Measurements from ENCODE around the gene PTPRG.

The PTPRG gene

GRCh38 chr3:61788623-61789507 is 227.5 kb downstream of the PTPRG start:
- Histone ChIP-seq H3K4me1 (ENCODE audit: insufficient read depth, low read length) (peaks cover 24% of the 10 kb centered on the region), H3K4me3 (ENCODE audit: low read length) (no peak overlapping the region), H3K9me3 (ENCODE audit: insufficient read depth, low read depth, low read length) (no peaks in the 10 kb centered on the region), H3K27ac (ENCODE audit: low read depth, low read length) (no peak overlapping the region), H3K9ac (ENCODE audit: low read depth, low read length) (no peak overlapping the region), H3K27me3 (ENCODE audit: insufficient read depth, low read length) (no peaks in the 10 kb centered on the region), H3K36me3 (ENCODE audit: insufficient read depth, low read length) (no peaks in the 10 kb centered on the region)
- 89% methylated on average over 3 of the region's 4 CpGs for WGBS

GRCh38 chr3:61789861-61790260 is 228.5 kb downstream of the PTPRG start:
- no peaks in the 10 kb centered on the region for H3K36me3 ChIP-seq (ENCODE audit: insufficient read depth, low read length)
- no peak overlapping the region for H3K4me3 ChIP-seq (ENCODE audit: low read length)
- no peak overlapping the region for H3K9ac ChIP-seq (ENCODE audit: low read depth, low read length)
- no peaks in the 10 kb centered on the region for H3K9me3 ChIP-seq (ENCODE audit: insufficient read depth, low read depth, low read length)
- 85% methylated on average over 3 of the region's 3 CpGs for WGBS
- H3K27ac ChIP-seq (ENCODE audit: low read depth, low read length), result no peak overlapping the region
- H3K4me1 ChIP-seq (ENCODE audit: insufficient read depth, low read length), result peaks cover 20% of the 10 kb centered on the region
- no peaks in the 10 kb centered on the region for H3K27me3 ChIP-seq (ENCODE audit: insufficient read depth, low read length)

GRCh38 chr3:61790411-61790810 is 229.0 kb downstream of the PTPRG start:
- Histone ChIP-seq H3K9ac (ENCODE audit: low read depth, low read length) (no peak overlapping the region), H3K27me3 (ENCODE audit: insufficient read depth, low read length) (no peaks in the 10 kb centered on the region), H3K9me3 (ENCODE audit: insufficient read depth, low read depth, low read length) (no peaks in the 10 kb centered on the region), H3K4me1 (ENCODE audit: insufficient read depth, low read length) (peaks cover 20% of the 10 kb centered on the region), H3K27ac (ENCODE audit: low read depth, low read length) (no peak overlapping the region), H3K4me3 (ENCODE audit: low read length) (no peak overlapping the region), H3K36me3 (ENCODE audit: insufficient read depth, low read length) (no peaks in the 10 kb centered on the region)

- no peaks in the 10 kb centered on the region for H3K27me3 ChIP-seq (ENCODE audit: insufficient read depth, low read length)
- no peaks in the 10 kb centered on the region for H3K36me3 ChIP-seq (ENCODE audit: insufficient read depth, low read length)
- H3K9me3 ChIP-seq (ENCODE audit: insufficient read depth, low read depth, low read length), result no peaks in the 10 kb centered on the region
- no peak overlapping the region for H3K27ac ChIP-seq (ENCODE audit: low read depth, low read length)
- no peak overlapping the region for H3K4me3 ChIP-seq (ENCODE audit: low read length)
- no peak overlapping the region for H3K9ac ChIP-seq (ENCODE audit: low read depth, low read length)
- peaks cover 39% of the 10 kb centered on the region for H3K4me1 ChIP-seq (ENCODE audit: insufficient read depth, low read length)
- 95% methylated on average over 2 of the region's 2 CpGs for WGBS
Observed at GRCh38 chr3:61793056-61793455, 231.7 kb downstream of the PTPRG start.

DNA sequence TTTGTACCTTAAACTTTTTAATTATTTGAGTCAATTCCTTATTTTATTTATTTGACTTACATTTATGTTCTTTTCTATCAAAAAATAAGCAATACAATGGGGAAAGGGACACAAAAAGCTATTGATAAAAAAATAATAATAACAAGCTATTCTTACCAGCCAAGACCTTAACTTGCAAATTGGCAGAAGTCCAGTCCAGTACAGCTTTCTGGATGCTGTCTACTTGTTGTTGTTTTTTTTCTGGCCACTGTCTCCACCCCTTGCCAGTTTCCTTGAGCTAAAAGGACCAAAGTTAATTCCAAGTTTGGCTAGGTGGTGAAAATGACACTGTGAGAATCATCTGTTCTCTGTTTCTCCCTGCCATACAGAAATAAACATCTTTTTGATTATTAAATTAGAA is 232.2 kb downstream of the PTPRG start:
- Histone ChIP-seq H3K4me1 (ENCODE audit: insufficient read depth, low read length) (peaks cover 43% of the 10 kb centered on the region), H3K27ac (ENCODE audit: low read depth, low read length) (no peak overlapping the region), H3K27me3 (ENCODE audit: insufficient read depth, low read length) (no peaks in the 10 kb centered on the region), H3K9ac (ENCODE audit: low read depth, low read length) (no peak overlapping the region), H3K36me3 (ENCODE audit: insufficient read depth, low read length) (no peaks in the 10 kb centered on the region), H3K9me3 (ENCODE audit: insufficient read depth, low read depth, low read length) (no peaks in the 10 kb centered on the region), H3K4me3 (ENCODE audit: low read length) (no peak overlapping the region)

GRCh38 chr3:61794341-61794740 is 233.0 kb downstream of the PTPRG start:
- Histone ChIP-seq H3K36me3 (ENCODE audit: insufficient read depth, low read length) (no peaks in the 10 kb centered on the region), H3K4me1 (ENCODE audit: insufficient read depth, low read length) (peaks cover 44% of the 10 kb centered on the region), H3K9me3 (ENCODE audit: insufficient read depth, low read depth, low read length) (no peaks in the 10 kb centered on the region), H3K27me3 (ENCODE audit: insufficient read depth, low read length) (no peaks in the 10 kb centered on the region), H3K9ac (ENCODE audit: low read depth, low read length) (no peak overlapping the region), H3K27ac (ENCODE audit: low read depth, low read length) (no peak overlapping the region), H3K4me3 (ENCODE audit: low read length) (no peak overlapping the region)
- 91% methylated on average over 3 of the region's 3 CpGs for WGBS

GRCh38 chr3:61794961-61795360 is 233.6 kb downstream of the PTPRG start:
- H3K9me3 ChIP-seq (ENCODE audit: insufficient read depth, low read depth, low read length), result no peaks in the 10 kb centered on the region
- peaks cover 39% of the 10 kb centered on the region for H3K4me1 ChIP-seq (ENCODE audit: insufficient read depth, low read length)
- no peaks in the 10 kb centered on the region for H3K27me3 ChIP-seq (ENCODE audit: insufficient read depth, low read length)
- no peaks in the 10 kb centered on the region for H3K36me3 ChIP-seq (ENCODE audit: insufficient read depth, low read length)
- H3K27ac ChIP-seq (ENCODE audit: low read depth, low read length), result no peak overlapping the region
- H3K9ac ChIP-seq (ENCODE audit: low read depth, low read length), result no peak overlapping the region
- 97% methylated on average over 2 of the region's 2 CpGs for WGBS
- no peak overlapping the region for H3K4me3 ChIP-seq (ENCODE audit: low read length)

DNA sequence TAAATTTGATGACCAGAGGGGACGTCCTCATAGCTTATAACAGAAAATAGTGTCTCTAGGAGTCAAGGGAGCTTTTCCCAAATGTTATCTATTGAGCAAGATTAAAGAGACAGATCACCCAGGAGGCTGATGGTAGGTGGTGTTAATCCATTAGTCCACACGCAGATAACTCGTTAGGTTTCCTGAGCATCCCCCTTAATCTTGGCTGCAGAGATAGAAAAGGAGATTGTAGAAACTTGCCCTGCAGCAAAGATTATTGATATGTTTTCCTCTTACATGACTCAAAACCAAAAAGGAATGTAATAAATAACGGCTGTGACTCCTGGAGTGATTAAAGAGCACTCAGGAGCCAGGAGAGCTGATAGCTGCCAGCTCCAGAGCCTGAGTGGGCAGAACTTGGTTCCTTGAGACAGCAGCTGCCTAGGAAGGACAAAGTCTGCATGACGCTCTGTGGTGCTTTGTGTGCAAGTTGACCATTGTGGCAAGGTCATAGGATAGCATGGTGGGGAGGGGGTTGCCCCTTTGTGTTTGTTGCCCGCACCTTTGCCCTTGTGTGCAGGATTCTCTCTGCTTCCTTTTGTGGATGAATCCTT is 234.8 kb downstream of the PTPRG start:
- Histone ChIP-seq H3K4me3 (ENCODE audit: low read length) (no peak overlapping the region), H3K27me3 (ENCODE audit: insufficient read depth, low read length) (no peaks in the 10 kb centered on the region), H3K9me3 (ENCODE audit: insufficient read depth, low read depth, low read length) (no peaks in the 10 kb centered on the region), H3K36me3 (ENCODE audit: insufficient read depth, low read length) (no peaks in the 10 kb centered on the region), H3K9ac (ENCODE audit: low read depth, low read length) (no peak overlapping the region), H3K4me1 (ENCODE audit: insufficient read depth, low read length) (peaks cover 29% of the 10 kb centered on the region), H3K27ac (ENCODE audit: low read depth, low read length) (no peak overlapping the region)
- WGBS, result 78% methylated on average over 6 of the region's 6 CpGs

DNA sequence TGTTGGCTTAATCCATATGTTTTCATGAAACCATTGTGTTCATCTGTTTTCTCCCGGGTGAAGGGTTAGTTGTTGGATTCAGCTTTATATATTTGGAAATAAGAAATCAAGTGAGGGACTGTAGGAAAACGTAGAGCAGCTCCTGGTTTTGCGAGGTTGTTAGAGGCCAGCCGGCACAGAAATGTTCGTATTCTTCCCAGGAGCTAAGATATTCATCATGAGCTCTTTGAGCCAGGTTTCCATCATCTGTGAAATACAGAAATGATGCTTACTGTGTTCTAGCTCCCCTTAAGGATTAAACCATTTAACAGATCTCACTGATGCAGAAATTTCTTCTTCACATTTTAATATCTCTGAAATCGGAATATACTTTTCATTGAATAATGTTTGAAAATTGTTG is 235.5 kb downstream of the PTPRG start:
- Histone ChIP-seq H3K4me3 (ENCODE audit: low read length) (no peak overlapping the region), H3K9ac (ENCODE audit: low read depth, low read length) (no peak overlapping the region), H3K9me3 (ENCODE audit: insufficient read depth, low read depth, low read length) (no peaks in the 10 kb centered on the region), H3K4me1 (ENCODE audit: insufficient read depth, low read length) (peaks cover 29% of the 10 kb centered on the region), H3K36me3 (ENCODE audit: insufficient read depth, low read length) (no peaks in the 10 kb centered on the region), H3K27me3 (ENCODE audit: insufficient read depth, low read length) (no peaks in the 10 kb centered on the region), H3K27ac (ENCODE audit: low read depth, low read length) (no peak overlapping the region)
- 92% methylated on average over 5 of the region's 6 CpGs for WGBS

GRCh38 chr3:61802772-61803171 is 241.4 kb downstream of the PTPRG start:
- H3K27me3 ChIP-seq (ENCODE audit: insufficient read depth, low read length), result no peaks in the 10 kb centered on the region
- no peak overlapping the region for H3K4me3 ChIP-seq (ENCODE audit: low read length)
- no peaks in the 10 kb centered on the region for H3K36me3 ChIP-seq (ENCODE audit: insufficient read depth, low read length)
- H3K9ac ChIP-seq (ENCODE audit: low read depth, low read length), result no peak overlapping the region
- peaks cover 36% of the 10 kb centered on the region for H3K4me1 ChIP-seq (ENCODE audit: insufficient read depth, low read length)
- WGBS, result 90% methylated on average over 1 of the region's 1 CpG
- H3K9me3 ChIP-seq (ENCODE audit: insufficient read depth, low read depth, low read length), result no peaks in the 10 kb centered on the region
- H3K27ac ChIP-seq (ENCODE audit: low read depth, low read length), result no peak overlapping the region

GRCh38 chr3:61803983-61804382 is 242.6 kb downstream of the PTPRG start:
- no peak overlapping the region for H3K9ac ChIP-seq (ENCODE audit: low read depth, low read length)
- H3K4me3 ChIP-seq (ENCODE audit: low read length), result no peak overlapping the region
- WGBS, result 91% methylated on average over 1 of the region's 1 CpG
- no peaks in the 10 kb centered on the region for H3K27me3 ChIP-seq (ENCODE audit: insufficient read depth, low read length)
- H3K27ac ChIP-seq (ENCODE audit: low read depth, low read length), result no peak overlapping the region
- H3K4me1 ChIP-seq (ENCODE audit: insufficient read depth, low read length), result peaks cover 40% of the 10 kb centered on the region
- H3K36me3 ChIP-seq (ENCODE audit: insufficient read depth, low read length), result no peaks in the 10 kb centered on the region
- no peaks in the 10 kb centered on the region for H3K9me3 ChIP-seq (ENCODE audit: insufficient read depth, low read depth, low read length)

All from HUES64 (cell line).